Mononuclear cell (primary cell): ENCODE data around the gene MAP2K2. TPM values are rescaled to one million over a fixed set of nuclear protein-coding genes. Genes with fewer than 3 reads are reported as not detected.
A peak's percentile ranks its signal among the peaks of the same experiment; 100 is the strongest.

Source experiments
- H3K27me3 ChIP-seq: 2 replicates; pipeline ENCODE4 v1.6.0; 2011; ENCODE audit warnings: low read length, control low read depth; ENCODE audit not compliant: insufficient read depth
- H3K4me1 ChIP-seq: 2 replicates; pipeline ENCODE4 v1.5.1; 2011; ENCODE audit warnings: mild to moderate bottlenecking, low read length, control low read depth; ENCODE audit not compliant: insufficient read depth
- H3K4me3 ChIP-seq: 2 replicates; pipeline ENCODE4 v1.5.1; 2011; ENCODE audit warnings: mild to moderate bottlenecking, low read length, moderate library complexity
- H3K9me3 ChIP-seq: 2 replicates; pipeline ENCODE4 v1.5.1; 2011; ENCODE audit warnings: low read depth, mild to moderate bottlenecking, control low read depth, low read length
- total RNA-seq: library from RNA; depleted of rRNA; stranded (reverse); fragments of >200 nt; gene quantifications from one replicate; pipeline ENCODE4 v1.2.3, GENCODE V29; 2012

Gene MAP2K2
- total RNA-seq, 1 donor: 56.4 TPM

DNA sequence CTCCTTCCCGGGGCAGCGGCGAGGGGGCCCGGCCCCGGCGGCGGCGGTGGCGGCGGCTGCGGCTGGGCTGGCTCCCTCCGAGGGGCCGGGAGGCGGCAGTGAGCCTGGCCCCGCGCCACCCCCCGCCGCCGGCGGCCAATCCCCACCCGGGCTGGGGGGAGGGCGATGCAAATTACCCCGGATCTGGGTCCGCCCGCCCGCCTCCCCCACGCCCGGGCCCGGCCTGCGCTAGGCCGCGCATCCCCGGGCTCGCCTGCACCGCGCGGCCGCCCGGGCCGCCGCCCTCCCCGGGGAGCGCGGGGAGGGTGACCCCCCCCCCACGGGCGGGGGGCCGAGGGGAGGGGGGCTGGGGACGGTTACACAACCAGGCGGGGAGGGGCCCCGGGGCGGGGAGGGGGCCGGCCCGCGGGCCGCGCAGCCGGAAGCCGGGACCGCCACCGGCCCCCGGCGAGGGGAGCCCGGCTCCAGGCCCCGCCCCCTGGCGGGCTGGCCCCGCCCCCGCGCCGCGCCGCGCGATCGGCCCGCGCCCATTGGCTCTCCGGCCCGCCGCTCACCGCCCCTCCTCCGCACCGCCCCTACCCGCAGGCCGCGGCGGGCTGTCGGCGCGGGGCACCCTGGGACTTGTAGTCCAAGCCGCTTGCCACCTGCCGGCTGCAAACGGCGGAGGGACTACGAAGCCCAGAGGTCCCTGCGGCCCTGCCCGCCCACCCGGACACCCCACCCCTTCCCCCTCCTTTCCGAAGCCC, 58.3 kb downstream of the MAP2K2 start:
- no peaks in the 10 kb centered on the region for H3K27me3 ChIP-seq
- peaks cover 65% of the 10 kb centered on the region for H3K4me1 ChIP-seq
- peak overlapping the region; percentile 75 for H3K4me3 ChIP-seq
- no peaks in the 10 kb centered on the region for H3K9me3 ChIP-seq

GRCh38 chr19:4064496-4065260, 59.2 kb downstream of the MAP2K2 start:
- Histone ChIP-seq H3K4me3 (peak overlapping the region; percentile 59), H3K27me3 (no peaks in the 10 kb centered on the region), H3K4me1 (peaks cover 70% of the 10 kb centered on the region), H3K9me3 (no peaks in the 10 kb centered on the region)

DNA sequence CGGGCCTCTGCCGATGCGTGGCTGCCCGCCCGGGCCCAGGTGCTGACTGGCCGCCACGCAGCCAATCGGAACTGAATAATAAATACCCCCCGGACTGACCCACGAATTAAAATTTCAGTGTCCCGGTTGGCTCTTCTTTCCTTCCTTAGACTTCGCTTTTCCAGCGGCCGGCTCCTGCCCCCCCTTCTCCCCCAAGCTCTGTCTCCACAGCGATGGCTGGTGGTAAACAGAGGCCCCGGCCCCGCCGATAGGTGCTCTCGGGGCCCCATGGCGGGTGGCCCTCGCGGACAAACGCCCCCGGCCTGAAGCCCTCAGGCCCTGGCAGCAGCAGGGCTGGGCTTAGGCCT, 59.8 kb downstream of the MAP2K2 start:
- H3K4me3 ChIP-seq: peak overlapping the region; percentile 59
- peaks cover 70% of the 10 kb centered on the region for H3K4me1 ChIP-seq
- H3K9me3 ChIP-seq: no peaks in the 10 kb centered on the region
- H3K27me3 ChIP-seq: no peaks in the 10 kb centered on the region

GRCh38 chr19:4063369-4064148, 60.4 kb downstream of the MAP2K2 start:
- H3K4me3 ChIP-seq: peak overlapping the region; percentile 59
- peaks cover 70% of the 10 kb centered on the region for H3K4me1 ChIP-seq
- no peaks in the 10 kb centered on the region for H3K9me3 ChIP-seq
- H3K27me3 ChIP-seq: no peaks in the 10 kb centered on the region

DNA sequence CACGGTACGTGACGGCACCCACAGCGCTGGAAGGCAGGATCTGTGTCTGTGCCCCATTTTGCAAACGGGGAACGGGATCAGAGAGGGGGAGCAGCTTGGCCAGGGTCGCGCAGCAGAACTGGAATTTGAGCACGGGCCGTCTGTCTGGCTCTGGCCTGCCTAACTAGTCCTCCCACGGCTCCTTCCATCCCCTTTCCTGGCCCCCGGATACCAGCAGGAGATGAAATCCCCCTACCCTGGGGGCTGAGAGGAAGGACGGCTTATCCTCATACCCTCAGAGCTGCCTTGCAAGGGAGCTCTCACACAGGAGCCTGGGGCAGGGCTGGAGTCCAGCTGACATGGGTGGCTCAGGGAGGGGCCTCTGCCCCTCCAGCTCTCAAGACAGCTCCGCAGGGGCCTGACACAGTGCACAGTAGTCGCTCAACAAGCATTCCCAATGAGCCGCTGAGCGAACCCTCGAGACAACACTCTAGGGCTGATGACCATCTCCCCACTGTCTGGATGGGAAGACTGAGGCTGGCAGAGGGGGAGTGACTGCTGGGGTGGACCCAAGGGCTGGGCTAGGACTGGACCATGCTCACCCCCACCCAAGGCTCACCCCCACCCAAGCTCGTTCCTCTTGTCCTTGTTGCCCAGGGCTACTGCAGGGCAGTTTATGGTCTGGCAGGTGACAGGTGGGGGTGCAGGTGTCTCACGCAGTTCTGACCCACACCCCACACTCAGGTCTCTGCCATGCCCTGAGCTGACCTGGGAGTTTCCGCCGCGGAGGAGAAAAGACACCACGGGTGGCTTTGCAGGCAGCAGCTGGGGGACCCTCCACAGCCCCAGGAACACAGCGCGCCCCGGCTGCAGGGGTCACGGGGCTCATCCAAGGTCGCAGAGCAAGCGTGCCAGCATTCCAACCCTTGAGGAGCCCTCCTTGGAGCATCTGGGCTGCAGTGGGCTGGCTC, 61.2 kb downstream of the MAP2K2 start:
- Histone ChIP-seq H3K27me3 (no peaks in the 10 kb centered on the region), H3K4me1 (peaks cover 71% of the 10 kb centered on the region), H3K4me3 (no peak overlapping the region), H3K9me3 (no peaks in the 10 kb centered on the region)

DNA sequence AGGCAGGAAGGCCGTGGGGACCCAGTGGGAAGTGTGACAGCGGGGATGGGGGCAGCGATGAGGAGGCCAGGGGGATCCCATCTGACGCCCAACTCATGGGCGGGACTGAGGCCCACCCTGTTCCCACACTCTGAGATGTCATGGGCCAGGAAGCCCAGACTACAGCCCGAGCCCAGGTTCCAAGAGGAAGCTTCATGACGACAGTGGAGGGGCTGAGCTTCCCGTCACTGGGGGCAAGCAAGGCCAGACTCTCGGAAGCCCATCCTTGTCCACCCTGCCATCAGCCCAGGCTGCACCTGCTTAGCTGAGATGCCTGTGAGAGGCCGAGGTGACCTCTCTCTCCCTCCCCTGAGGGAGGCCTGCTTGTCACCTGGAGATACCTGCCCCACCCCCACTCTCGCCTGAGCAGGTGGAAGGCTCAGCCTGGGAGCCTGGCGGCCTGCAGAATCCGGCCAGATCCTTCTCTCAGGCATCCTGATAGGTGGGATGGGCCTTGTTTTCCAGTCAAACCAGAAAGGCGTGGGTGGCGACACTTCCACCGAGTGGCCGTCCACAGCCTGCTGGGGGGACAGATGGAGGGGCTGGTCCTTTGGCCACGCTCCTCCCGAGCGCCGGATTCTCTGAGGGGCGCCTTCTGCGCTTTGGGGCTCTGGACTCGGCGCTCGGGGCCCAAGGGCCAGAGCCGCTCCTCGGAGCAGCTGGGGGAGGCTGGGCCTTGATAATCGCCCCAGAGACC, 62.1 kb downstream of the MAP2K2 start:
- no peaks in the 10 kb centered on the region for H3K27me3 ChIP-seq
- peak overlapping the region; percentile 10 for H3K4me3 ChIP-seq
- H3K9me3 ChIP-seq: no peaks in the 10 kb centered on the region
- peaks cover 79% of the 10 kb centered on the region for H3K4me1 ChIP-seq

- H3K27me3 ChIP-seq: no peaks in the 10 kb centered on the region
- H3K4me1 ChIP-seq: peaks cover 83% of the 10 kb centered on the region
- H3K9me3 ChIP-seq: no peaks in the 10 kb centered on the region
- peak overlapping the region; percentile 10 for H3K4me3 ChIP-seq
Measured at GRCh38 chr19:4061178-4061682, 62.7 kb downstream of the MAP2K2 start.

GRCh38 chr19:4060621-4061177, 63.2 kb downstream of the MAP2K2 start:
- H3K27me3 ChIP-seq: no peaks in the 10 kb centered on the region
- H3K4me1 ChIP-seq: peaks cover 88% of the 10 kb centered on the region
- H3K9me3 ChIP-seq: no peaks in the 10 kb centered on the region
- no peak overlapping the region for H3K4me3 ChIP-seq

GRCh38 chr19:4059891-4060620, 63.9 kb downstream of the MAP2K2 start:
- Histone ChIP-seq H3K9me3 (no peaks in the 10 kb centered on the region), H3K4me3 (no peak overlapping the region), H3K27me3 (no peaks in the 10 kb centered on the region), H3K4me1 (peaks cover 89% of the 10 kb centered on the region)

DNA sequence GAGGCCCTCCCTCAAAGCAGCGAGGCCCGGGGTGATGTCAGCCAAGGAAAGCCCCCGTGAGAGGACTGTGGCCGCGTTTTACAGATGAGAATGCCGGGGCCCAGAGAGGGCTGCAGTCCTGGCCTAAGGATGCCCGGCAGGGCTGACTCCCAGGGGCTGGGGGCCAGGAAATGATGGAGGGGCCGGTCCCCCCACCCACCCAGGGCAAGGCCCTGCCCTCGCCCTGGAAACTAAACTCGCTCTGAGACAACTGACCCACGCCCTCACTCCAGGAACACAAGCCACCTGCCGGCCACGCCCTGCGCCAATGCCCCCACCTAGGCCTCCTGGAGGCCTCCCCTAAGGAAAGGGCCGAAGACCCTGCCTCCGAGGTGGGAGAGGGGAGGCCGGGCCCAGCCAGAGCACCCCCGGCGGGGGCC, 64.5 kb downstream of the MAP2K2 start:
- peaks cover 85% of the 10 kb centered on the region for H3K4me1 ChIP-seq
- no peaks in the 10 kb centered on the region for H3K9me3 ChIP-seq
- H3K27me3 ChIP-seq: no peaks in the 10 kb centered on the region
- no peak overlapping the region for H3K4me3 ChIP-seq

DNA sequence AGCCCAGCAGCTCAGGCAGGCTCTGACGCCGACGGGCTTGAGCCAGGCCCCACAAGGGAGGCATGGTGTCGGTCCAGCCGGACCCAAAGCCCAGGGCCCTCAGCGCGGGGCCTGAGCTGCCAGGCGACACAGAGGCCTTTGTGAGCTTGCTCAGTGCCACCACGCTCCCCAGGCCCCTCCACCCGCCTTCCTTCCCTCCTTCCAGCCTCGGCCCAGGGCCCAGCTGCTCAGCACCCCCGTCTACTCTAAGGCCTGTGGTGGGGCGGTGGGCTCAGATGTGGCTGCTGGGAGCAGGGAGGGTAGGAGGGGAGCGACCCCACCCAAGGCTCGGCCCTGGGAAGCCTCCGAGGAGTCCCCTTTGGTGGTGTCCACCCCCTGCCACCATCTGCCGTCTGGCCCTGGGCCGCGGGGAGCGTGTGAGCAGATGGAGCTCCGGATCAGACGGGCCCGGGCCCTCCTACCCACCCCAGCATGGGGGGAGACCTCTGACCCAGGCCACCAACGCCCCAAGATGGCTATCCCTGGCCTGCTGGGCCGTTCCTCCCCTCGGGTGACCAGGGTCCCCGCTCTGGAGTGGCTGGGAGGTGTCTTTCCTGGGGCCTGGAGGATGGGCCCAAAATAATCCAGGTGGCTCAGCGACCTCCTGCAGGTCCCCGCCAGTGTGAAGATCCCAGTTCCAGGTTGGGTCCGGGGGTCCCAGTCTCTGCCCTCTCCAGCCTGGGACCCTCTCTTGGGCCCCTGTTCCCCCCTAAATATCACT, 65.0 kb downstream of the MAP2K2 start:
- Histone ChIP-seq H3K4me1 (peaks cover 82% of the 10 kb centered on the region), H3K27me3 (no peaks in the 10 kb centered on the region), H3K9me3 (no peaks in the 10 kb centered on the region), H3K4me3 (no peak overlapping the region)

- no peaks in the 10 kb centered on the region for H3K9me3 ChIP-seq
- peaks cover 82% of the 10 kb centered on the region for H3K4me1 ChIP-seq
- H3K4me3 ChIP-seq: no peak overlapping the region
- no peaks in the 10 kb centered on the region for H3K27me3 ChIP-seq
Measured at GRCh38 chr19:4057931-4058692, 65.8 kb downstream of the MAP2K2 start.
